ENCODE measurements around the gene TRERF1. TPM values are rescaled to one million over a fixed set of nuclear protein-coding genes. Genes with fewer than 3 reads are reported as not detected.

TRERF1 gene
- total and polyA plus RNA-seq, 9 donors: 4.5 to 13.7 (median 7.8) TPM

DNA sequence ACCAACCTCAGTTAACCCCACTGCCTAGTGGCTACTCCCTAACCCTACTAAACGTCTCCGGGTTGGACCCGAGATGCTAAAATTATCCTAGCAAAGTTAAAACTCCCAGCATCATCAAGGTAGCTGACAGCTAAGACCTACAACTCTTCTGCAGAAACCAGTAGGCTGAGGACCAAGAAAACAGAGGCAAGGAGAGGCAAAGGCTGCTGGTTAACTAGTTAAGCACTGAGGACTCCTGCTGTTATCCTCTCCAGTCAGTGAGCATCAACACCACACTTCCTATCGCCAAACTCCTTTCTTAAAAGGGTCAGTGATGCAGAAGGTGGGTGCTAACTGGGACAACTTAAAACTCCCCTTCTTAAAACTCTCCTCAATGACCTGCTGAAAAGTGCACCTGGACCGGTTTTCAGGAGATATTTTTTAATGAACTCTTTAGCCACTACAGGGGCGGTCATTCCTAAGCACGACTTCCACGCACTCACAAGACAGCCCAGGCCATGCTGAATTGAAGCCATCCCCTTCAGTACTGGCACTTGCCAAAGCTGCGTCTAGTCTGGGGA, 1.7 kb downstream of the TRERF1 start:
- no peaks in the 10 kb centered on the region for H3K4me1 ChIP-seq (ENCODE audit: insufficient read depth)
- H3K36me3 ChIP-seq: no peaks in the 10 kb centered on the region
- peak overlapping the region; percentile 85 for H3K4me3 ChIP-seq
- intact Hi-C loops (cut with DNase I): loop anchor here in 2 of 4 donors (5.0 to 10.0 kb wide), 4 partner anchors 85 to 188 kb away; no protein-coding TSS in a partner anchor
- WGBS, 3 donors: 8 to 11% (median 8%) methylated on average over 9 of the region's 9 CpGs
- H3K27ac ChIP-seq: peak overlapping the region; percentile 49 to 70
- no peaks in the 10 kb centered on the region for H3K27me3 ChIP-seq
- DNase-seq: no peak
- TF ChIP-seq POLR2A (IDR thresholded peaks at IDR 0.05): no peak
- no peak for TF ChIP-seq EP300 (IDR thresholded peaks at IDR 0.05)
- TF ChIP-seq, protein P1, sequence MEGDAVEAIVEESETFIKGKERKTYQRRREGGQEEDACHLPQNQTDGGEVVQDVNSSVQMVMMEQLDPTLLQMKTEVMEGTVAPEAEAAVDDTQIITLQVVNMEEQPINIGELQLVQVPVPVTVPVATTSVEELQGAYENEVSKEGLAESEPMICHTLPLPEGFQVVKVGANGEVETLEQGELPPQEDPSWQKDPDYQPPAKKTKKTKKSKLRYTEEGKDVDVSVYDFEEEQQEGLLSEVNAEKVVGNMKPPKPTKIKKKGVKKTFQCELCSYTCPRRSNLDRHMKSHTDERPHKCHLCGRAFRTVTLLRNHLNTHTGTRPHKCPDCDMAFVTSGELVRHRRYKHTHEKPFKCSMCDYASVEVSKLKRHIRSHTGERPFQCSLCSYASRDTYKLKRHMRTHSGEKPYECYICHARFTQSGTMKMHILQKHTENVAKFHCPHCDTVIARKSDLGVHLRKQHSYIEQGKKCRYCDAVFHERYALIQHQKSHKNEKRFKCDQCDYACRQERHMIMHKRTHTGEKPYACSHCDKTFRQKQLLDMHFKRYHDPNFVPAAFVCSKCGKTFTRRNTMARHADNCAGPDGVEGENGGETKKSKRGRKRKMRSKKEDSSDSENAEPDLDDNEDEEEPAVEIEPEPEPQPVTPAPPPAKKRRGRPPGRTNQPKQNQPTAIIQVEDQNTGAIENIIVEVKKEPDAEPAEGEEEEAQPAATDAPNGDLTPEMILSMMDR (IDR thresholded peaks at IDR 0.05): no peak
- no peaks in the 10 kb centered on the region for H3K9me3 ChIP-seq

DNA sequence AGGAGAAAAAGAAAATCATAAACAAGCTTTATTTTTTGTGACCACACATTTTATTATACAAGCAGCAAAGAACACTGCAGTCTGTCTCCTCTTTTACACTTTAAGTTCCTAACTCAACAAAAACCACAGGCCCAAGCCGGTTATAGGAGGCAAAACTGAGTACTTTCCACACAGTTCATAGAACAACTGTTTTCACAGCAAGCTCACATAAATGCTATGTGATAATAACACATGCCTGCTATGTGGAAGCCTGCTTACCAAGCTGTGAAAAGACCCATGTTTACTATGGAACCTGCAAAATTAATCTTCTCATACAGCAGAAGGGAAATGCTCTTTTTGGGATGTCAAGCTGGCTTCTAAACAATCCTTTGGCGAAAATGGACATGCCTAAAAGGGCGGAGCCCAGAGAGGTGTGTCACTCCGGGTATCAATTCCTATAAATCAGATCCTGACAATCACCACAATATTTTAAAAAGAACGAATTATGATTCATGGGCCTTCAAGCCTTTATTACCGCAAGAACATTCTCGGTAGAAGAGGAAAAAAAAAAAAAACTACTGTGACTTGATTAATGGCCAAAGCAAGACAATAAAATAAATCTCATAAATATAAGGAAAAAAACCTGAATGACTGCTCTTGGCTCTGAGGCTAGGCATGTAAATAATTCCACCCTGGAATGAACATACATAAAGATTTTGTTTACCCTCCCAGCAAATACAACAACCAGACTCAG, 2.6 kb downstream of the TRERF1 start:
- no peaks in the 10 kb centered on the region for H3K27me3 ChIP-seq
- H3K27ac ChIP-seq: peak overlapping the region in 1 of 2 donors; percentile 49
- no peaks in the 10 kb centered on the region for H3K9me3 ChIP-seq
- DNase-seq: no peak
- intact Hi-C loops (cut with DNase I): no loop called here
- TF ChIP-seq EP300 (IDR thresholded peaks at IDR 0.05) (no peak), POLR2A (IDR thresholded peaks at IDR 0.05) (no peak)
- TF ChIP-seq, protein P1 (IDR thresholded peaks at IDR 0.05): no peak
- peaks cover 5% of the 10 kb centered on the region for H3K4me1 ChIP-seq (ENCODE audit: insufficient read depth)
- peak overlapping the region; percentile 85 for H3K4me3 ChIP-seq
- 37 to 39% (median 38%) methylated on average over 7 of the region's 7 CpGs for WGBS, 3 donors
- H3K36me3 ChIP-seq: no peaks in the 10 kb centered on the region

- no peaks in the 10 kb centered on the region for H3K27me3 ChIP-seq
- intact Hi-C loops (cut with DNase I): no loop called here
- H3K36me3 ChIP-seq: no peaks in the 10 kb centered on the region
- H3K4me3 ChIP-seq: no peak overlapping the region
- no peak for TF ChIP-seq EP300 (IDR thresholded peaks at IDR 0.05)
- TF ChIP-seq POLR2A (IDR thresholded peaks at IDR 0.05): no peak
- TF ChIP-seq, protein P1 (IDR thresholded peaks at IDR 0.05): no peak
- H3K27ac ChIP-seq: no peak overlapping the region
- DNase-seq: no peak
- 55 to 62% (median 58%) methylated on average over 5 of the region's 5 CpGs for WGBS, 3 donors
- peaks cover 5% of the 10 kb centered on the region for H3K4me1 ChIP-seq (ENCODE audit: insufficient read depth)
- no peaks in the 10 kb centered on the region for H3K9me3 ChIP-seq
Measured at GRCh38 chr6:42448391-42448790, 3.3 kb downstream of the TRERF1 start.

- whole genome bisulfite sequencing, 3 donors: 80 to 82% (median 82%) methylated on average over 3 of the region's 3 CpGs
- Histone ChIP-seq H3K4me3 (no peak overlapping the region), H3K27me3 (no peaks in the 10 kb centered on the region), H3K27ac (no peak overlapping the region), H3K36me3 (no peaks in the 10 kb centered on the region), H3K9me3 (no peaks in the 10 kb centered on the region), H3K4me1 (ENCODE audit: insufficient read depth) (peaks cover 5% of the 10 kb centered on the region)
- DNase-seq: no peak
- intact Hi-C loops (cut with DNase I): no loop called here
- TF ChIP-seq EP300 (IDR thresholded peaks at IDR 0.05) (no peak), POLR2A (IDR thresholded peaks at IDR 0.05) (no peak)
- TF ChIP-seq, protein P1 (IDR thresholded peaks at IDR 0.05): no peak
Measured at GRCh38 chr6:42446996-42447395, 4.7 kb downstream of the TRERF1 start.
